ENCODE measurements around the gene VPS37C.

Gene VPS37C

DNA sequence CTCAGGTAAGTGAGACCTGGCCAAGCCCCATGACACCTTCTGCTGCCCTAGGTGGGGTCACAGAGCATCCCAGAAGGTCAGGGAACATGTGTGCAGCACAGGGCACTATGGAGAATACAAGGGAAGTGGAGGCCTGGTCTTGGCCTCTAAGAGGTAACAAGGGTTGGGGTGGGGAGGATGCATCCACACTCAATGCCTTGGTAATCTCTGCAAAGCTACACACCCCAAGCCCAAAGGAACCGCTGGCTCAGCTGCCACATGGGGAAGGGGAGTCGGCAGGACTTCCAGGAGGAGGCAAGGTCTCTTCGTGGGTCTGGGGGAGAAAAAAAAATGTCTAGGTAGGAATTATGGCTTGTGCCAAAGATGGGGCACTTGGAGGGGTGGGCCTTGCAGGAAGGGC lies 41.7 kb downstream of the VPS37C start:
- H3K4ac ChIP-seq (ENCODE audit: low read depth, low read length), result no peak overlapping the region
- no peaks in the 10 kb centered on the region for H3K79me2 ChIP-seq (ENCODE audit: control insufficient read depth, insufficient read depth, low read length, poor library complexity)
- H2AFZ ChIP-seq (ENCODE audit: insufficient read depth, low read length, poor library complexity), result no peak overlapping the region
- no peaks in the 10 kb centered on the region for H3K27me3 ChIP-seq (ENCODE audit: insufficient read depth, low read length)
- H2BK120ac ChIP-seq (ENCODE audit: insufficient read depth, low read length, poor library complexity), result no peak overlapping the region
- H3K79me1 ChIP-seq (ENCODE audit: low read length), result no peaks in the 10 kb centered on the region
- peaks cover 7% of the 10 kb centered on the region for H3K9me3 ChIP-seq (ENCODE audit: insufficient read depth, low read depth, low read length)
- no peak overlapping the region for H2BK12ac ChIP-seq (ENCODE audit: low read length)
- no peak overlapping the region for H3K18ac ChIP-seq (ENCODE audit: low read length)
- no peak overlapping the region for H3K23ac ChIP-seq (ENCODE audit: low read length)
- H3K27ac ChIP-seq (ENCODE audit: low read depth, low read length), result no peak overlapping the region
- H3K4me3 ChIP-seq (ENCODE audit: low read depth, low read length), result no peak overlapping the region
- H4K12ac ChIP-seq (ENCODE audit: low read depth, low read length), result no peak overlapping the region
- H3K9ac ChIP-seq (ENCODE audit: low read length), result no peak overlapping the region
- peaks cover under 1% of the 10 kb centered on the region in 2 experiments for H3K4me1 ChIP-seq (ENCODE audit: control insufficient read depth in 1 of 2, insufficient read depth in 2 of 2, low read length in 2 of 2)
- no peak overlapping the region for H3K4me2 ChIP-seq (ENCODE audit: low read length)
- no CpG with 5 or more reads among the region's 3 CpGs for WGBS (ENCODE audit: extremely low coverage, insufficient coverage, insufficient read length)
- H3K36me3 ChIP-seq (ENCODE audit: control insufficient read depth in 1 of 2, insufficient read depth in 2 of 2, low read length in 2 of 2), result no peaks in the 10 kb centered on the region
- H2AK5ac ChIP-seq (ENCODE audit: low read length), result no peak overlapping the region
- no peak for DNase-seq
- H3K14ac ChIP-seq (ENCODE audit: low read length), result no peak overlapping the region
- H2BK5ac ChIP-seq (ENCODE audit: low read depth, low read length, poor library complexity), result no peak overlapping the region
- no peak overlapping the region for H4K91ac ChIP-seq (ENCODE audit: low read depth, low read length)
- no peak overlapping the region for H4K8ac ChIP-seq (ENCODE audit: low read depth, low read length)

- H3K18ac ChIP-seq (ENCODE audit: low read length), result no peak overlapping the region
- H3K4me3 ChIP-seq (ENCODE audit: low read depth, low read length), result no peak overlapping the region
- H3K79me1 ChIP-seq (ENCODE audit: low read length), result no peaks in the 10 kb centered on the region
- no peak overlapping the region for H2AFZ ChIP-seq (ENCODE audit: insufficient read depth, low read length, poor library complexity)
- WGBS (ENCODE audit: extremely low coverage, insufficient coverage, insufficient read length), result no CpG with 5 or more reads among the region's 9 CpGs
- H3K9ac ChIP-seq (ENCODE audit: low read length), result no peak overlapping the region
- H2BK5ac ChIP-seq (ENCODE audit: low read depth, low read length, poor library complexity), result no peak overlapping the region
- no peak overlapping the region for H4K91ac ChIP-seq (ENCODE audit: low read depth, low read length)
- H3K14ac ChIP-seq (ENCODE audit: low read length), result no peak overlapping the region
- no peak overlapping the region for H4K12ac ChIP-seq (ENCODE audit: low read depth, low read length)
- no peak overlapping the region for H3K4me2 ChIP-seq (ENCODE audit: low read length)
- H3K23ac ChIP-seq (ENCODE audit: low read length), result no peak overlapping the region
- DNase-seq, result no peak
- H3K27ac ChIP-seq (ENCODE audit: low read depth, low read length), result no peak overlapping the region
- H2BK12ac ChIP-seq (ENCODE audit: low read length), result no peak overlapping the region
- H2AK5ac ChIP-seq (ENCODE audit: low read length), result no peak overlapping the region
- H4K8ac ChIP-seq (ENCODE audit: low read depth, low read length), result no peak overlapping the region
- no peak overlapping the region for H3K4ac ChIP-seq (ENCODE audit: low read depth, low read length)
- H3K9me3 ChIP-seq (ENCODE audit: insufficient read depth, low read depth, low read length), result peaks cover 7% of the 10 kb centered on the region
- H3K36me3 ChIP-seq (ENCODE audit: control insufficient read depth in 1 of 2, insufficient read depth in 2 of 2, low read length in 2 of 2), result no peaks in the 10 kb centered on the region
- H3K79me2 ChIP-seq (ENCODE audit: control insufficient read depth, insufficient read depth, low read length, poor library complexity), result no peaks in the 10 kb centered on the region
- H3K27me3 ChIP-seq (ENCODE audit: insufficient read depth, low read length), result no peaks in the 10 kb centered on the region
- H3K4me1 ChIP-seq (ENCODE audit: control insufficient read depth in 1 of 2, insufficient read depth in 2 of 2, low read length in 2 of 2), result no peaks in the 10 kb centered on the region
- H2BK120ac ChIP-seq (ENCODE audit: insufficient read depth, low read length, poor library complexity), result no peak overlapping the region
These were observed 42.2 kb downstream of the VPS37C start for GRCh38 chr11:61119055-61119454.

DNA sequence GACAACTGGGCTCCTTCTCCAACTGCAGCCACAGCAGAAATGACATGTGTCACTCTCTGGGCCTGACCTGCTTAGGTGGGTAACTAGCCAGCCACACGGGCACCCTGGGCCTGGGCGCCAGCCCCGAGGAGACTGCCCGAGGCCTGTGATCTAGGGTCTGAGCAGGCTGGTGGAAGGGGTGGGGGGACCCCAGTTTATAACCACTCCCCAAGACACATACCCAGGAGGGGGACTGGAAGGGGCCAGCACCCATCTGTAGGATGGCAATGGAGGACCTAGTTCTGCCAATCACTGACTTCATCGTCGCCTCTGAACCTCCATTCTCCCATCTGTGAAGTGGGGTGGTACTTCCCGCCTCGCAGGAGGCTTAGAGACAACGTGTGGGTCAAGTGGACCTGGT lies 42.8 kb downstream of the VPS37C start:
- H3K14ac ChIP-seq (ENCODE audit: low read length), result no peak overlapping the region
- no peaks in the 10 kb centered on the region for H3K79me2 ChIP-seq (ENCODE audit: control insufficient read depth, insufficient read depth, low read length, poor library complexity)
- H3K4ac ChIP-seq (ENCODE audit: low read depth, low read length), result no peak overlapping the region
- H3K23ac ChIP-seq (ENCODE audit: low read length), result no peak overlapping the region
- H2BK5ac ChIP-seq (ENCODE audit: low read depth, low read length, poor library complexity), result no peak overlapping the region
- no peaks in the 10 kb centered on the region for H3K79me1 ChIP-seq (ENCODE audit: low read length)
- H2BK12ac ChIP-seq (ENCODE audit: low read length), result no peak overlapping the region
- no peak overlapping the region for H2BK120ac ChIP-seq (ENCODE audit: insufficient read depth, low read length, poor library complexity)
- H3K9ac ChIP-seq (ENCODE audit: low read length), result no peak overlapping the region
- no peak overlapping the region for H2AK5ac ChIP-seq (ENCODE audit: low read length)
- no peak overlapping the region for H4K12ac ChIP-seq (ENCODE audit: low read depth, low read length)
- no CpG with 5 or more reads among the region's 9 CpGs for WGBS (ENCODE audit: extremely low coverage, insufficient coverage, insufficient read length)
- no peak overlapping the region for H3K18ac ChIP-seq (ENCODE audit: low read length)
- H3K9me3 ChIP-seq (ENCODE audit: insufficient read depth, low read depth, low read length), result peaks cover 7% of the 10 kb centered on the region
- H3K4me3 ChIP-seq (ENCODE audit: low read depth, low read length), result no peak overlapping the region
- H3K4me1 ChIP-seq (ENCODE audit: control insufficient read depth in 1 of 2, insufficient read depth in 2 of 2, low read length in 2 of 2), result no peaks in the 10 kb centered on the region
- no peaks in the 10 kb centered on the region for H3K27me3 ChIP-seq (ENCODE audit: insufficient read depth, low read length)
- H2AFZ ChIP-seq (ENCODE audit: insufficient read depth, low read length, poor library complexity), result no peak overlapping the region
- H4K91ac ChIP-seq (ENCODE audit: low read depth, low read length), result no peak overlapping the region
- no peak overlapping the region for H3K4me2 ChIP-seq (ENCODE audit: low read length)
- no peak overlapping the region for H4K8ac ChIP-seq (ENCODE audit: low read depth, low read length)
- H3K36me3 ChIP-seq (ENCODE audit: control insufficient read depth in 1 of 2, insufficient read depth in 2 of 2, low read length in 2 of 2), result no peaks in the 10 kb centered on the region
- DNase-seq, result no peak
- H3K27ac ChIP-seq (ENCODE audit: low read depth, low read length), result no peak overlapping the region

DNA sequence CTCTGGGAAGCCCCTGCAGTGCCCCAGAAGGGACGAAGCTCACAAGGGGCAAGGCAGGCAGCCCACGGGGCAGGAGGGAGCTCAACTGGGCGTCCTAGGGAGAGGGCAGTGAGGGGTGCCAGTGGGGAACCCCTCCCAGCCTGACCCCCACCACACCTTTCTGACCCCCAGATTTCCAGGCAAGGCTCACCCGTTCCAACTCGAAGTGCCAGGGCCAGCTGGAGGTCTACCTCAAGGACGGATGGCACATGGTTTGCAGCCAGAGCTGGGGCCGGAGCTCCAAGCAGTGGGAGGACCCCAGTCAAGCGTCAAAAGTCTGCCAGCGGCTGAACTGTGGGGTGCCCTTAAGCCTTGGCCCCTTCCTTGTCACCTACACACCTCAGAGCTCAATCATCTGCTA lies 43.2 kb downstream of the VPS37C start:
- no peak overlapping the region for H2BK5ac ChIP-seq (ENCODE audit: low read depth, low read length, poor library complexity)
- no peaks in the 10 kb centered on the region for H3K36me3 ChIP-seq (ENCODE audit: control insufficient read depth in 1 of 2, insufficient read depth in 2 of 2, low read length in 2 of 2)
- H3K4me3 ChIP-seq (ENCODE audit: low read depth, low read length), result no peak overlapping the region
- H2AK5ac ChIP-seq (ENCODE audit: low read length), result no peak overlapping the region
- H3K18ac ChIP-seq (ENCODE audit: low read length), result no peak overlapping the region
- H2AFZ ChIP-seq (ENCODE audit: insufficient read depth, low read length, poor library complexity), result no peak overlapping the region
- H3K9me3 ChIP-seq (ENCODE audit: insufficient read depth, low read depth, low read length), result peaks cover 7% of the 10 kb centered on the region
- DNase-seq, result no peak
- H3K4me2 ChIP-seq (ENCODE audit: low read length), result no peak overlapping the region
- no peak overlapping the region for H3K4ac ChIP-seq (ENCODE audit: low read depth, low read length)
- H4K12ac ChIP-seq (ENCODE audit: low read depth, low read length), result no peak overlapping the region
- H3K4me1 ChIP-seq (ENCODE audit: control insufficient read depth in 1 of 2, insufficient read depth in 2 of 2, low read length in 2 of 2), result no peaks in the 10 kb centered on the region
- no peak overlapping the region for H4K91ac ChIP-seq (ENCODE audit: low read depth, low read length)
- no peak overlapping the region for H3K23ac ChIP-seq (ENCODE audit: low read length)
- no peak overlapping the region for H3K9ac ChIP-seq (ENCODE audit: low read length)
- no peak overlapping the region for H3K14ac ChIP-seq (ENCODE audit: low read length)
- H3K79me1 ChIP-seq (ENCODE audit: low read length), result no peaks in the 10 kb centered on the region
- no peak overlapping the region for H2BK12ac ChIP-seq (ENCODE audit: low read length)
- no CpG with 5 or more reads among the region's 9 CpGs for WGBS (ENCODE audit: extremely low coverage, insufficient coverage, insufficient read length)
- no peaks in the 10 kb centered on the region for H3K79me2 ChIP-seq (ENCODE audit: control insufficient read depth, insufficient read depth, low read length, poor library complexity)
- no peak overlapping the region for H2BK120ac ChIP-seq (ENCODE audit: insufficient read depth, low read length, poor library complexity)
- H3K27ac ChIP-seq (ENCODE audit: low read depth, low read length), result no peak overlapping the region
- no peak overlapping the region for H4K8ac ChIP-seq (ENCODE audit: low read depth, low read length)
- H3K27me3 ChIP-seq (ENCODE audit: insufficient read depth, low read length), result no peaks in the 10 kb centered on the region

All from trophoblast cell (in vitro differentiated cells and primary cell).